HK-2 (cell line): ENCODE measurements around the gene IPCEF1.

ENCODE experiments used
- DNase-seq: peaks from one replicate; pipeline ENCODE4 v3.0.0-alpha.2; 2018; ENCODE audit not compliant: unreplicated experiment

The IPCEF1 gene

DNA sequence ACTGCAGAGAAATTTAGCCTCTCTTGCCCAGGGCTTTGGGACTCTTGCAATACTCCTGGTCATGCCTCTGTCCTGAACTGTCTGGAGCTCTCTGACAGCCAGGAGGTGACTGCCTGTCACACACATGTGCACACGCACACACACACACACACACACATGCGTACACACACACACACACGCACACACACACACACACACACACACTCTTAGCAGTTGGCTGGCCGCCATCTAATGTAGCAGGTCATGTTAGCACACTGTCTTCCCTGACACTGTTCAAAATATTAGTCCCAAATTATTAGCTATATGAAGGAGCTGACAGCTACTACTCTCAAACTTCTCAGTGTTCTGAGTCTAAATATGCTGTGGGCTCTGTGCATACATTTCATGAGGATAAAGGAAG lies 60.9 kb downstream of the IPCEF1 start:
- no peak for DNase-seq

DNA sequence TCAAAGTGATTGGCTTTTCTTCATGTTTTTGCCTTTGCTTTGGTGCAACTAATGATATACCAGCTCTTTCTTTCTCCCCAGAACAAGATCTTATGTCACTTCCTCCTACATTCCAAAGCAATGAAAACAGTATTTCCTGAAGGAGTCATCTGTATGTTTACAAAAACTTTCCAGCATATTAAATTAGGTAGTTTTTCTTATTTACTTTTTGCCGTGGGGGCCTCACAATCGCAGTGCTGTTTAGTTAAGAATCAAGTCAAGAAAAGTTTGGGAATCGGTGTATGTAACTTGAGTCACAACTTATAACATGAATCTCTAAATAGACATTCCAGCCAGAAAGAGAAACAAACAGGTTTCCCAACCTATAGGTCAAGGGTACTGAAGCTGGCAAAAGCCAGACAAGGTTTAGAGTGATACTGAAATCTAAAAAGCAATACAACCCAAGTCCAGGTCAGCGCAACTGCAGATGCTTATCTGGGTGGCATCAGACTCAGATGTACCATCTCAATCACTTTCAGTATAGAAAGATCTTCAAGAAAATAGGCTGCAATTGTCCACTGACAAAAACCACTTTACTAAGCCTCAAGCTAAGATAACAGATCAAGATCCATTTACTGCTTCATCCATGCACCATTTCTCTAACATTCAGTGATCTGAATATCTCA lies 63.6 kb downstream of the IPCEF1 start:
- DNase-seq = no peak

DNA sequence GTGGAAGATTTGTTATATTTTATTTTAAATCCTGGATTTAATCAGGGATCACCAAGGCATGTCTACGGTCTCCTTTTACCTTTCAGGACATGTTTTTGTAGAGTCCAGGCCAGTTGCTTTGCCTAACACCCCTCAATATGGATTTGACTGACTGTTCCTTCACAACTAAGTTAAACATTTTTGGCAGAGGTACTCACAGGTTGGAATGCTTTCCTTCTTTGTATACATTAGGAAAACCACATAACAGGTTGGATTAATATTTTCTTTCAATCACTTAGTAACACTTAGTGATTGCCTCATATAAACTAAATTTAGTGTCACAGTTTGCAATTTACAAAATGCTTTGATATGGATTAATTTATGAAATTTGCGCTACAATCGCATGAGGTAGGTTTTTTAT lies 64.5 kb downstream of the IPCEF1 start:
- no peak for DNase-seq

DNA sequence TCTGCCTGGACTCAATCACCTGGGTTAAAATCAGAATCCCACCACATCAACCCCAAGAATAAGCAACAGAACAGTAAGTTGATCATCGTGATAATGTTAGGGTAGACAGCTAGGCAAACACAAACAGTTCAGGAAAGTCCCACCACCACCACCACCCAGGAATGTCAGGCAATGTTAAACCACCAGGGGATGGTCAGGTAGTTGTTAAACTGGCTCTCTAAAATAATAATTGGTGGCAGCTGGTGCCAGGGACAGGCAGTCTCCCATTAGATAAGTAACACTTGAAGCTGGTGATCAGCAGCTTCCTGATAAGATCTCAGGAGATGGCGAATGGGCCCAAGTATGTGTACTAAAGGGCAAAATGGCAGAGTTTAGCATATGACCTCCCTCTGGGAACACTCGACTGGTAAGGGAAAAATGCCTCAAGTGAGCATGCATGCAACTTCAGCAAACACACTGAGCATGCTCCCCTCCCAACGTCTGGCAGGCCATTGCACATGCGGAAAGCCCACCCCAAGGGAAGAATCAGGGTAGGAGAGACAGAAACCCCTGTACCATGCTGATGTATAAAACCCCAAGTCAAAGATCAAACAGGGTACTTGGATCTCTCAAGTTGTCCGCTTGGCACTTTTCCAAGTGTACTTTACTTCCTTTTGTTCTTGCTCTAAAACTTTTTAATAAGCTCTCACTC lies 66.6 kb downstream of the IPCEF1 start:
- no peak for DNase-seq

DNA sequence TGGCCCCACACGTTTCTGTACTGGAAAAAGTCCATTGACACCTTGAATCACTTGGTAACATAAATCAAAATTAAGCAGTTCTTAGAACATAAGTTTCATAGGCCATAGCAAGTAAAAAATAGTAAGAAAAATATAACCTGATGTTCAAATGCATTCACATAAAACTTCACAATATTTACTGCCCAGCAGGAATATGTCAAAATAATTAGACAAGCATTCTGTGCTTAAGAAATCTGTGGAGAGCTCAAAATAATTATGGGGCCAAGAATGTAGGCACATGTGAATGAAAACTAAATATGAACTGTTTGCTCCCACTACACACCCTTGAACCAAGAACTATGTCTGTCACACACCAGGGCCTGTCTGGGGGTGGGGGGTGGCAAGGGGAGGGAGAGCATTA lies 70.8 kb downstream of the IPCEF1 start:
- DNase-seq = no peak

DNA sequence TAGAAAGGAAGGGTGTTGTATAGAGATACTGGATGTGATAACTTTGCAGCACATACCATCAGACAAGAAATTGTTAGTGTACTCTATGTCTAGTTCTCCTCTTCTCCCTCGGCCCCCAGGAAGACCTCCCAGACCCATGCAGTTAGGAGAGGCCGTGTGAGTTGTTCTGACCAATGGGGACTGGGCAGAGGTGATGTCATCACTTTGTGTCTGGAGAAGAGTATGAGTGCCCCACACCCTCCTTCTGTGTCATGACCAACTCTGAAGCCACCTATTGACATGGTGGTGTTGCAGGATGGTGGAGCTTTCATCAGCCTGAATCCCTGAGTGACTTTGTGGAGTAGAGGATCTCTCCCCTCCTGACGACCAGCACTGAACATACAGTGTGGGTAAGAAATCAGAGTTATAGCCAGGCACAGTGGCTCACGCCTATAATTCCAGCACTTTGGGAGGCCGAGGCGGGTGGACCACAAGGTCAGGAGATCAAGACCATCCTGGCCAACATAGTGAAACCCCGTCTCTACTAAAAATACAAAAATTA lies 72.2 kb downstream of the IPCEF1 start:
- no peak for DNase-seq

DNA sequence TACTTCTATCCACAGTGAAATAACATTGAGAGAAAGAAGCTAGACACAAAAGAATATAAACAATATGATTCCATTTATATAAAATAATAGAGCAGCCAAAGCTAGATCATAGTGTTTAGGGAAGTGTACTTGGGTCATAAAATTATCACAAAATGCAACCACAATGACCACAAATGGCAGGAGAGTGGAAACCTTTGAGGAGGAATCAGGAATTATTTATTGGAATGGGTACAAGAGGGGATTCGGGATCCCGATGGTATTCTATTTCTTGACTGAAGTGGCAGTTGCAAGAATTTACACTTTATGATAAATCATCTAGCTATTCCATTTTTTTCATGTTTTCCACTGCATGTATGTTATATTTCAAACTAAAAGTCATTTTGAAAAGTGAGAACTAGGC lies 76.1 kb downstream of the IPCEF1 start:
- DNase-seq = no peak

DNA sequence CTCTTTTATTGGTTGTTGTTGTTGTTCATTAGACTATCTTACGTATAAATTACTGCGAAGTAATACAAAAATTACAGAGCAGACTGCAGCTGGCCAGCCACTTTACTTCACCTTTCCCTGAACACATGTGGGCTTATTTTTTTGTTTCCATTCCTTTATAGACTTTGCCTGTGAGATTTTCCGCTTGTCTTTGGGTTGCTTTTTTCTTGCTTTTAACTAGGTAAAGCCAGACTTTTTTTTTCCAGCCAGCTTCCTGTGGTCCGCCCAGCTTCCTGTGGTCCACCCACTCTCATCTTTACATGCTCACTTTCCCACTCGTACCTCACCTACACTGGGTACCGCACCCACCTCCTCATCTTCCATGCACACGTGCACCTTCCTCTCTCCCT lies 79.0 kb downstream of the IPCEF1 start:
- no peak for DNase-seq

DNA sequence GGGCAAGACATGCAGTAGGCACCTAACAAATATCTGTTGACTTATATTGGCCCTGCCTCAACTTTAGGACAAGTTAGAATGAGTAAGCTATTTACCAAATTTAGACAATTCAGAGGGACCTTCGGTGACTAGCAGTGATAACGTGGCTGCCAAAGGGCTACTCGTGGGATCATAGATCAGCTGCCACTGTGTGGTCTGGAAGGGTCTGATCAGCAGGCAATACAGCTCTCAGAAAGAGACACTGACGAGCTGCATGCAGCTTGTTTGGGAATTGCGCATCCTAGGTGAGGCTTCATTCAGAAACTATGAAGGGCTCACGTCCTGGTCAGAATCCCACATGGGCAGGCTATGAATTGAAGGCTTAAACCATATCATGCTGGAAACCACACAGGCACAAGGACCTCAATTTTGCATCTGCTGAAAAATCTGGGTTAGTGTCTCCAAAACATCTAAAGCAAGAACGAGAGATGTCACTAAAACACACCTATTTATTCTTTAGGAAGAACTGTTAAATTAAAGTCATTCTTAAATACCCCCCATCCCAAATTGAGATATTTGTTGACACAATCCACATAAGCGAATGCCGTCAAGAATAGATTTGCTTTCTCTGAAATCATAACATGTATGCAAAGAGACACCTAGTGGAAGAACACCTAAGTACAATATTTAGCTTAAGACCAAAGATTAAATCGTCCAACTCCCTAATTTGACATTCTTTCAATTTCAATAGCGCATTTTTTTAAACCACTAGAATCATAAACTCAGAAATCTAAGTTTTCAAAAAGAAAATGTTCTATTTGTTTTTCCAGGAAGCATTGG lies 79.6 kb downstream of the IPCEF1 start:
- no peak for DNase-seq

DNA sequence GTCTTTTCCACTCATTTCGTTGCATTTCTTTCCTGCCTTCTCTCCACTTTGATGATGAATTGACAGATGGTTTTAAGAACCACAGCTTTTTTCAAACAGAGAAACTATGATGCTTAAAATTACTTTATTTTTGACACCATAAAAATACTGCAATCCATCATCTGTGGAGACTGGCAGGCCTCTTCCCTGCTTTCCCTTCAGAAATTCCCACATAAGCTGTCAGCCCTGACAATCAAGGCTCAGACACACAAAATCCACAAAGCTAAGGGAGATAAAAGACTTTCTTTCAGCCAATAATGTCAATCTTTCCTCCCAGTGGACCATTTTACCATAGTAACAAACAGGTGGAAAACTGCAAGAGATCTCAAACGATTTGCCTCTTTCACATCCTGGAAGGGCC lies 82.4 kb downstream of the IPCEF1 start:
- DNase-seq = no peak

DNA sequence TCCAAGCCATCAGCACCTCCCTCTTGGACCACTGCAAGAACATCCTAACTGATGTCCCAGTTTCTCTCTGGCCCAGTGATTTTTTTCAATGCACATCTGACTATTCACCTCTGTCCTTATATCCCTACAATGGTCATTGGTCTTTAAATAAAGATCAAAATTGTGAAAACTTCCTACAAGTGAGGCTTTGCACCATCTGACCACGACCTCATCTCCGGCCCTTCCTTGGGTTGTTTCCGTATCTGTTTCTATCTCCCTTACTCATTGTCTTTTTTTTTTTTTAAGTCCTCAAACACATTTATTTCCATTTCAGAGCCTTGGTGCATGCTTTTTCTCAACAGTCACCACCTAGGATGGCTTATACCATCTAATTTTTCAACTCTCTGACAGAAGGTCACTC lies 88.1 kb downstream of the IPCEF1 start:
- DNase-seq = no peak

DNA sequence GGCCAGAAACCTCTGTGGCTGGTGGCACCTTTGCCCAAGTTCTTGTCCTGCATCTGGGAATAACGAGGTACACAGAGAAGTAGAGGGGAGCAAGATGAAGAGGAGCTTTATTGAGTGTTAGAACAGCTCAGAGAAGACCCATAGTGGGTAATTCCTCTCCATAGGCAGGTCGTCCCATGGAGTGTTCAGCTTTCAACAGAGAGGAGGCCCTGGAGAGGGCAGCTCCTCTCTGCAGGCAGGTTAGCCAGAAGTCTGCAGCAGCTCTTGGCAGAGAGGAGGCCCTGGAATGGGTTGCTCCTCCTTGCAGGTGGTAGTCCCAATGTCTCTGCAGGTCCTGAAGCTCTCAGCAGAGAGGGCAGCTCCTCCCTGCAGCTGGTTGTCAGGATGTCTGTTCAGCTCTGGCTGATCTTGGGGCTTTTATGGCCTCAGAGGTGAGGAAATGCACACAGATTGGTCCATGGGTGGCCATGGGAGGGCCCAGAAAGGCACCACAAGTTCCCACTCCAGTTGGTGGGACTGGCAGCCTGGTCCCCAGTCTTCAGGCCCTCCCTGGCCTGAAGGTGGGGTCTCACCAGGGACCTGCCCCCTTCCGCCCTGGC lies 89.0 kb downstream of the IPCEF1 start:
- no peak for DNase-seq

DNA sequence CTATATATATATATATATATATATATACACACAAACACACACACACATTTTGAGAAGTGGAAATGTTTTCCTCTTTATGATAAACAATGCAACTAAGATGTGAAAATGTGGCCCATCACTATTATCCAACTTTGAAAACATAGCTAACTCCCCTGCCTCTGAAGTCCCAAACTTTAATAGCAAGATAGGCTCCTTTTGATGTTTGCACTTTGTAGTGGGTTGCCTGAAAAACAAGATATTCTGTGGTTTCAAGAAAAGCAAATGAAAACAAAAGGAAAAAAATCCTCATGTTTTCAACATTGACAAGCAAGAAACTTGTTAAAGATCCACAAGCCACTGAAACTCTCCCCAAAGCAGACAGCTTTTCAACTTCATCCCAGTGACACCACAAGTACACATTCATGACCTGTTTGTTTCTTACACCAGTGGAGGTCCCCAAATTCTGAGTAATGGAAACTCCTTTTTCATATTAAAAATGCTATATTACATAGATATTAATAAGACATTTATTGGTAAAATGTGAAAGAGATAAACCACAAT lies 90.0 kb downstream of the IPCEF1 start:
- no peak for DNase-seq

DNA sequence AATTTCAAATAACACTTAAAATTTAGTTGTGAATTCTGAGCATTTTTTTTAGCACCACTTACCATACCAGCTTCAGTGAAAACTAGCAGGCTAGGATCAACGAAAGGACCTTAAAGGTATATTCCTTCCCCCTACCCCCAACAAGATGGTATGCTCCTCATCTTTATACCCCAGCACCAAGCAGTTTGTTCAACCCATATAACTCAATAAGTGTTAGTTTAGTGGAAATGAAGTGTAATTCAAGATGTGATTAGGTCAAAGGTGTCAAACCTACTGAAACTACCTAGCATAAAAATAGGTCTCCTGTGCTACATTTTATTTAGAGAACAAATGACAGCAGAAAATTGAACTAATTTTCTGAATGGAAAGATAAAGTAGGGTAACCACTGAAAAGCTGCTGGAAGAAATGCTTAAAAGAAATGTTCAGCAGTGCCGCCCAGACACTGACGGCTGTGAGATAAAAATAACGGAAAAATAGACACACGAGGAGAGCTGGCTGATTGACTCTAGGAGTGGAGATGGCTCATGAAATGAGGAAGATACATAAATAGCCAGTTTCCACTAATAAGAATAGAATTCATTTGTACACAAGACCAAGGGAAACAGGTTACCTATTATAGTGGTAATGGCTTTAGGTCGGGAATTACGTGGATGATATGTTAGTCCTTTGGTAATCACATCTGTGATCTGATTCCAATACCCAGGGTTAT lies 94.8 kb downstream of the IPCEF1 start:
- no peak for DNase-seq

DNA sequence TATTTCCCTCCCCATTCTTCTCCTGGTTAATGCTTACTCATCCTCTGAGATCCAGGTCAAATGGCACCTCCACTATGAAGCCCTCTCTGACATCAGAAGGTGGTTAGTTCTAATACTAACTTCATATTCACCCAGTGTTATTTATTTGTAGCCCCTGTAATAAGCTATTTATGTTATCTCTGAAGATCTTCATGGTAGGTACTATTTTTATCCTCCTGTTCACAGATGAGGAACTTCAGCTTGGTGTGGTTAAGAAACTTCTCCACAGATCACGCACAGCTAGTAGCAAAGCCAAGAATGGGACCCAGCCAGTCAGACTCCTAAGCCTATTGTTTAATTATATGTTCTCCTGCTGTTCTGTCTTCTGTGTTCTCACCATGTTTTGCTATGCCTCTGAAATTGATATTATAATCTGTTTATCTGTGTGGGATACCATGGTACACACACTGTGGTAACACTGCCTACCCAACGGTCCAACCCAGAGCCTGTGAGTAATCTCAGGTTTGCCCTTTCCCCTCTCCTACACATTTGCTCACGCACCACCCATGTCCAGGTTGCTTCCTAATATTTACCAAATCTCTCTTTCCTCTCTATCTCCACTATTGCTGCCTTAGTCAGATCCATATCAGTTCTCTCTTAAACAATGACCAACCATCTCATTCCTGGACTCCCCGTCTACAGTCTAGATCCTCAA lies 98.4 kb downstream of the IPCEF1 start:
- DNase-seq = no peak

DNA sequence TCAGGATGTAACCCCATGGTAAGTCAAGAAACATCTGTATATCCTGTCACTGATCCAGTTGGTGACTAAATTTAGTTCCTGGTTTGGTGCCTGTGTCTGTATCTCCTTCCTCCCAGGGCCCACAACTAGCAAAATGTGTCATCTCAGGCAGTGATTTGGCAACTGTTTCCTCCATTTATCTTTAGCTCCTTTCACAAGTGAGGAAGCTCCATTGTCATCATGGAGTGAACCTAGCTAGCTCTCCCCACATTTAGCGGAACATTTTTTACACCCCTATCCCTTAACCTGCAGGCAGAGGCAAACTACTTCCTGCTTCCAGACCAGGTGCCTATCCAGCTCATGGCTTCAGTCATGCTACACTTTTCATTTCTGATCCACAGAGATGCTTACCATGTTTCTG lies 99.5 kb downstream of the IPCEF1 start:
- DNase-seq = no peak

DNA sequence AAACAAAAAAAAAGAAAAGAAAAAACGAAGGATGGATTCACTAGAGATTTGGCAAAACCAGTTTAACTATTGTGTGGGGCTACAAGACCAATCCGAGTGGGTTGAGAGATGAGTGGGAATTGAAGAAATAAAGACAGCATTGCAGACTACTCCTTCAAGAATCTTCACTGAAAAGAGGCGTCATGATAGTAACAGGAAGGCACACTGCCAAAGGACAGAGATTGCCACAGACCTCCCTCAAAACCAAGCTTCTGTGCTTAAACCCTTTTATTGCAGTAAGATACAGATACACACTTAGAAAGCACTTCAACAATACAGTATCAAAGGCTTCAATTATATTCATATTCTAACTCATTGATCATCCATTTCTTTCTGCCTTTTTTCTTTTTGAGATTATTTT lies 103.9 kb downstream of the IPCEF1 start:
- no peak for DNase-seq

DNA sequence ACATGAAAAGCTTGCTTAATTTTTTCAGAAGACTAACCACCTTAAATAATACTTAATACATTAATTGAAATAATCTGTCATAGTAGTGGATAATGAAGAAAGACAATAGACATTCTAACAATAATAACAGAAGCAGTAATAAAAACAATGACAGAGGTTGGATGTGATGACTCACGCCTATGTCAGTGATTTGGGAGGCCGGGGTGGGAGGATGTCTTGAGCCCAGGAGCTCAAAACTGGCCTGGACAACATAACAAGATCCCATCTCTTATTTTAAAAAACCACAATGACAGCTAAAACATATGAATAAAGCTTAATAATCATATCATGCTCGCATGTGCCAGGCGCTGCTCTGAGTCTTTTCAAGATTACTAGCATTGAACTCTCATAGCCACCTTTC lies 105.5 kb downstream of the IPCEF1 start:
- no peak for DNase-seq

DNA sequence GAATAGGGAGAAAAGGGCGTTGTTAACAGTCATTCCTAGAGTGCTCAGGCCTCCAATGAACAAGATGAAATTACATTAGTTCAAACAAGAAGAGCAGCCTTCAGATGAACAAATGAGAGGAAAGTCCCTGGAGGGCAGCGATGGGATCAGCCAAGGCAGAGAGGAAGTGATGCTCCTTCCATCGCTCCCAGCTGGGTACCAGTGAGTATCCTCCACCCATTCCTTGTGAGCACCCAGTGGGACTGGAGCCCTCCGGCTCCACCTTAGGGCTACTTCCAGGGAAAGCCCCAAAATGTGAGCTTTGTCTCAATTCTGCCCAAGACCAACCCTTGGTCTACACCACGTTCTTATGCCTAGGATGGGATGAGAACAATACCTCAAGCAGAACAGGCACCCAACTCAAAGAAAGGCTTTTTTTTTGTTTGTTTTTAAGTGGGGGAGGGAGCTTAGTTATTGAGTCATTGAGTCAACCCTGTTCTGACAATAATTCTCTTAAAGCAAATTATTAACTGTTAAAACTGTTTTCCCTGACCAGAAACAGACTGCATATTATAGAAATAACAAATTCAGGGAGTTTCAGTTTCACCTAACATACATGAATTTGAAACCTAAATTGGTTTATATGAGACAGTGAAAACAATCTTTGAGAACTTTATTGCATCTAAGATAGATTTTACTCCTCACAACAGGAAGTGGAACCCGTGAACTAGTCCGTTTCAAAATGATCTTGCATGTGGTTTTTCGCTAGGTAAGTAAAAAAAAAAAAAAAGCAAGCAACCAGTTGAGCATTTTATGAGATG lies 106.9 kb downstream of the IPCEF1 start:
- no peak for DNase-seq
